Smooth muscle cell (in vitro differentiated cells): ENCODE results near the gene BRD4. TPM values are rescaled to one million over a fixed set of nuclear protein-coding genes. Genes with fewer than 3 reads are reported as not detected.

ENCODE experiments used
- DNase-seq: peaks from one replicate; lab custom pipeline; 2025; ENCODE audit not compliant: unreplicated experiment; lab: John Stamatoyannopoulos, UW
- H2AFZ ChIP-seq: fragments of 200-600 bp; sonication (generic); 2 replicates; pipeline ENCODE4 v1.6.0; 2016; ENCODE audit warnings: antibody characterized with exemption, low read depth, mild to moderate bottlenecking
- H3F3A ChIP-seq: fragments of 200-600 bp; sonication (generic); 2 replicates; pipeline ENCODE4 v1.6.0; 2017; ENCODE audit warnings: antibody characterized with exemption, low read depth
- H3K27ac ChIP-seq: fragments of 200-600 bp; sonication (generic); 2 replicates; pipeline ENCODE4 v1.5.1; 2016; ENCODE audit warnings: low read depth, mild to moderate bottlenecking
- H3K27me3 ChIP-seq: fragments of 200-600 bp; sonication (generic); 2 replicates; pipeline ENCODE4 v1.6.1; 2016; ENCODE audit warnings: low read depth, mild to moderate bottlenecking
- H3K36me3 ChIP-seq: fragments of 200-600 bp; sonication (generic); 2 replicates; pipeline ENCODE4 v1.5.1; 2016; ENCODE audit warnings: low read depth
- H3K4me1 ChIP-seq: fragments of 200-600 bp; sonication (generic); 2 replicates; pipeline ENCODE4 v1.5.1; 2016; ENCODE audit warnings: low read depth
- H3K4me2 ChIP-seq: fragments of 200-600 bp; sonication (generic); 2 replicates; pipeline ENCODE4 v1.6.0; 2016; ENCODE audit warnings: mild to moderate bottlenecking
- H3K4me3 ChIP-seq: fragments of 200-600 bp; sonication (generic); 2 replicates; pipeline ENCODE4 v1.5.1; 2016; ENCODE audit warnings: mild to moderate bottlenecking
- H3K79me2 ChIP-seq: fragments of 200-600 bp; sonication (generic); 2 replicates; pipeline ENCODE4 v1.6.0; 2016; ENCODE audit warnings: low read depth, mild to moderate bottlenecking
- H3K9ac ChIP-seq: fragments of 200-600 bp; sonication (generic); 2 replicates; pipeline ENCODE4 v1.6.0; 2016; ENCODE audit warnings: low read depth
- H3K9me3 ChIP-seq: fragments of 200-600 bp; sonication (generic); replicated peaks from 2 replicates; pipeline ENCODE4 v1.5.1; 2016; ENCODE audit warnings: low read depth
- H4K20me1 ChIP-seq: fragments of 200-600 bp; sonication (generic); 2 replicates; pipeline ENCODE4 v1.6.0; 2016; ENCODE audit warnings: low read depth
- CTCF ChIP-seq: fragments of 200-600 bp; sonication (generic); IDR thresholded peaks from 2 replicates; pipeline ENCODE4 v1.5.1; 2017; ENCODE audit warnings: borderline replicate concordance, mild to moderate bottlenecking, antibody characterized with exemption; ENCODE audit not compliant: insufficient read depth, poor library complexity, severe bottlenecking
- WGBS: methylation state at CpG from one replicate; pipeline ENCODE4 v1.1.7; 2016; ENCODE audit warnings: low lambda C conversion rate; 5-methylcytosine and 5-hydroxymethylcytosine counted together
- polyA plus RNA-seq: library from polyadenylated mRNA; unstranded; fragments of >200 nt; fragmentation: Nextera tagmentation; extraction: Ambion mirVana; gene quantifications from 2 replicates; pipeline ENCODE4 v1.2.1, GENCODE V29; 2016
- total RNA-seq: library from RNA; depleted of rRNA; stranded (reverse); fragments of >200 nt; gene quantifications from 2 replicates; pipeline ENCODE4 v1.2.3, GENCODE V29; 2014

Gene BRD4
- total and polyA plus RNA-seq, 2 experiments from 2014 or later, result 24.1 to 102 TPM

GRCh38 chr19:15305582-15306334, 26.6 kb downstream of the BRD4 start:
- Histone ChIP-seq H3K4me2 (no peak overlapping the region), H4K20me1 (peaks cover 100% of the 10 kb centered on the region), H3K4me3 (no peak overlapping the region), H3F3A (peaks cover 15% of the 10 kb centered on the region), H3K27ac (no peak overlapping the region), H3K36me3 (no peaks in the 10 kb centered on the region), H3K27me3 (no peaks in the 10 kb centered on the region), H3K9ac (no peak overlapping the region), H3K79me2 (peaks cover 100% of the 10 kb centered on the region), H3K4me1 (no peaks in the 10 kb centered on the region), H2AFZ (no peak overlapping the region), H3K9me3 (no peaks in the 10 kb centered on the region)
- DNase-seq, result no peak
- no peak for TF ChIP-seq CTCF
- WGBS, result 89% methylated on average over 3 of the region's 3 CpGs

GRCh38 chr19:15304140-15304705, 28.1 kb downstream of the BRD4 start:
- no peaks in the 10 kb centered on the region for H3K36me3 ChIP-seq
- peak overlapping the region; percentile 56 for H3K4me2 ChIP-seq
- peak overlapping the region; percentile 19 for H3K9ac ChIP-seq
- DNase-seq, result no peak
- peaks cover 2% of the 10 kb centered on the region for H3K4me1 ChIP-seq
- no peaks in the 10 kb centered on the region for H3K27me3 ChIP-seq
- H3K4me3 ChIP-seq, result no peak overlapping the region
- WGBS, result 37% methylated on average over 10 of the region's 10 CpGs
- no peak overlapping the region for H2AFZ ChIP-seq
- peak overlapping the region; percentile 70 for H3K27ac ChIP-seq
- H3K79me2 ChIP-seq, result peaks cover 100% of the 10 kb centered on the region
- H4K20me1 ChIP-seq, result peaks cover 100% of the 10 kb centered on the region
- peaks cover 14% of the 10 kb centered on the region for H3F3A ChIP-seq
- no peaks in the 10 kb centered on the region for H3K9me3 ChIP-seq
- TF ChIP-seq CTCF, result no peak

GRCh38 chr19:15303105-15303780, 29.1 kb downstream of the BRD4 start:
- peaks cover 100% of the 10 kb centered on the region for H3K79me2 ChIP-seq
- TF ChIP-seq CTCF, result no peak
- H3K9me3 ChIP-seq, result no peaks in the 10 kb centered on the region
- peaks cover 100% of the 10 kb centered on the region for H4K20me1 ChIP-seq
- WGBS, result 87% methylated on average over 7 of the region's 7 CpGs
- H3K9ac ChIP-seq, result peak overlapping the region; percentile 9
- H3F3A ChIP-seq, result peaks cover 19% of the 10 kb centered on the region
- H3K27ac ChIP-seq, result peak overlapping the region; percentile 70
- DNase-seq, result no peak
- H3K4me1 ChIP-seq, result peaks cover 10% of the 10 kb centered on the region
- H2AFZ ChIP-seq, result no peak overlapping the region
- H3K27me3 ChIP-seq, result no peaks in the 10 kb centered on the region
- H3K4me2 ChIP-seq, result peak overlapping the region; percentile 56
- H3K36me3 ChIP-seq, result no peaks in the 10 kb centered on the region
- H3K4me3 ChIP-seq, result no peak overlapping the region
